Fibroblast of skin of back (primary cell): ENCODE measurements around the gene NPVF.

Experiments
- DNase-seq: peaks from one replicate; pipeline ENCODE4 v3.0.0-alpha.2; 2013

Gene NPVF

GRCh38 chr7:25234336-25234735 lies 6.0 kb upstream of the NPVF start:
- DNase-seq, result no peak

- no peak for DNase-seq
These were observed 5.1 kb downstream of the NPVF start for GRCh38 chr7:25223206-25223605.

GRCh38 chr7:25222666-25223065 lies 5.6 kb downstream of the NPVF start:
- no peak for DNase-seq

GRCh38 chr7:25221009-25221408 lies 7.3 kb downstream of the NPVF start:
- no peak for DNase-seq

GRCh38 chr7:25218191-25218590 lies 10.1 kb downstream of the NPVF start:
- no peak for DNase-seq

GRCh38 chr7:25216837-25217236 lies 11.4 kb downstream of the NPVF start:
- DNase-seq, result peak; percentile 43

GRCh38 chr7:25215694-25216335 lies 12.5 kb downstream of the NPVF start:
- no peak for DNase-seq

- no peak for DNase-seq
These were observed 19.6 kb downstream of the NPVF start for GRCh38 chr7:25208525-25209221.

- DNase-seq, result no peak
These were observed 20.4 kb downstream of the NPVF start for GRCh38 chr7:25207887-25208286.

- no peak for DNase-seq
These were observed 21.5 kb downstream of the NPVF start for GRCh38 chr7:25206765-25207164.

- no peak for DNase-seq
These were observed 32.0 kb downstream of the NPVF start for GRCh38 chr7:25196132-25196896.

- DNase-seq, result no peak
These were observed 34.2 kb downstream of the NPVF start for GRCh38 chr7:25194036-25194435.

- no peak for DNase-seq
These were observed 36.2 kb downstream of the NPVF start for GRCh38 chr7:25192043-25192442.

- no peak for DNase-seq
These were observed 39.1 kb downstream of the NPVF start for GRCh38 chr7:25189197-25189596.

GRCh38 chr7:25187932-25188331 lies 40.4 kb downstream of the NPVF start:
- no peak for DNase-seq

- DNase-seq, result no peak
These were observed 41.9 kb downstream of the NPVF start for GRCh38 chr7:25186436-25186835.

GRCh38 chr7:25181532-25181931 lies 46.8 kb downstream of the NPVF start:
- no peak for DNase-seq

GRCh38 chr7:25180946-25181345 lies 47.3 kb downstream of the NPVF start:
- no peak for DNase-seq

- no peak for DNase-seq
These were observed 47.7 kb downstream of the NPVF start for GRCh38 chr7:25180592-25180923.

- DNase-seq, result peak; percentile 77
These were observed 48.3 kb downstream of the NPVF start for GRCh38 chr7:25179771-25180591.

- no peak for DNase-seq
These were observed 49.0 kb downstream of the NPVF start for GRCh38 chr7:25179325-25179724.
